Fibroblast of lung (primary cell): Measurements from ENCODE around the gene FBXO9. TPM values are rescaled to one million over a fixed set of nuclear protein-coding genes. Genes with fewer than 3 reads are reported as not detected.
A peak's percentile ranks its signal among the peaks of the same experiment; 100 is the strongest.

Experiments
- DNase-seq, 2 donors: peaks; one replicate each; pipeline versions ENCODE4 v3.0.0 to v3.0.0-alpha.2; 2010; ENCODE audit warnings: low read depth in 2 of 2
- H2AFZ ChIP-seq: 2 replicates; pipeline ENCODE4 v1.5.1; 2012; ENCODE audit warnings: low read length, control low read depth, inconsistent platforms
- H3K27ac ChIP-seq: 2 replicates; pipeline ENCODE4 v1.5.1; 2011; ENCODE audit warnings: low read length, control low read depth; ENCODE audit not compliant: insufficient read depth
- H3K27me3 ChIP-seq: 2 replicates; pipeline ENCODE4 v1.5.1; 2011; ENCODE audit warnings: mild to moderate bottlenecking, low read length; ENCODE audit not compliant: control insufficient read depth, insufficient read depth
- H3K36me3 ChIP-seq: 2 replicates; pipeline ENCODE4 v1.5.1; 2011; ENCODE audit warnings: low read length; ENCODE audit not compliant: control insufficient read depth, insufficient read depth
- H3K4me1 ChIP-seq: 2 replicates; pipeline ENCODE4 v1.5.1; 2011; ENCODE audit warnings: low read length; ENCODE audit not compliant: control insufficient read depth, insufficient read depth; ENCODE audit errors: extremely low read depth
- H3K4me2 ChIP-seq: 2 replicates; pipeline ENCODE4 v1.5.1; 2011; ENCODE audit warnings: low read length, control low read depth; ENCODE audit not compliant: insufficient read depth; ENCODE audit errors: extremely low read depth
- H3K4me3 ChIP-seq, 4 experiments: fragments of 200-600 bp in 1 of 4; sonication (generic) in 1 of 4; replicated peaks in 1 of 4; 2 replicates each; pipeline ENCODE4 v1.5.1; 2011 to 2016; ENCODE audit warnings: low read length in 4 of 4, low read depth in 3 of 4, mild to moderate bottlenecking in 3 of 4, control low read depth in 2 of 4, inconsistent platforms in 1 of 4, mixed read lengths in 1 of 4; ENCODE audit not compliant: insufficient read depth in 1 of 4; ENCODE audit errors: control extremely low read depth in 1 of 4
- H3K79me2 ChIP-seq: 2 replicates; pipeline ENCODE4 v1.5.1; 2012; ENCODE audit warnings: mild to moderate bottlenecking, low read length, inconsistent platforms; ENCODE audit not compliant: control insufficient read depth, insufficient read depth
- H3K9ac ChIP-seq: 2 replicates; pipeline ENCODE4 v1.5.1; 2011; ENCODE audit warnings: mild to moderate bottlenecking, low read length, control low read depth; ENCODE audit not compliant: insufficient read depth
- H3K9me3 ChIP-seq: 2 replicates; pipeline ENCODE4 v1.5.1; 2012; ENCODE audit warnings: low read depth, low read length; ENCODE audit not compliant: control insufficient read depth, insufficient read depth
- H4K20me1 ChIP-seq: 2 replicates; pipeline ENCODE4 v1.5.1; 2011; ENCODE audit warnings: low read length; ENCODE audit not compliant: control insufficient read depth, insufficient read depth; ENCODE audit errors: extremely low read depth
- EZH2 ChIP-seq: IDR thresholded peaks from 2 replicates; pipeline ENCODE4 v1.5.1; 2012; ENCODE audit warnings: low read length, control low read depth, mild to moderate bottlenecking; ENCODE audit errors: missing control alignments
- polyA plus RNA-seq, 2 donors: library from polyadenylated mRNA; depleted of rRNA in 1 of 2; stranded (reverse) in 1 of 2; unstranded in 1 of 2; fragments of >200 nt; gene quantifications; 2 replicates each; pipeline ENCODE4 v1.2.1, GENCODE V29; 2011 to 2012; ENCODE audit warnings: missing spikeins in 1 of 2
- total RNA-seq: library from RNA; depleted of rRNA; stranded (reverse); fragments of >200 nt; gene quantifications from 2 replicates; pipeline ENCODE4 v1.2.1, GENCODE V29; 2014
- TF ChIP-seq, protein P1 (sequence below), 2 donors: IDR thresholded peaks in 1 of 2; conservative IDR thresholded peaks in 1 of 2; 1 replicate in 1 of 2; 2 replicates in 1 of 2; pipeline ENCODE4 v1.5.1; 2011 to 2012; ENCODE audit warnings: low read length in 2 of 2, control low read depth in 1 of 2, inconsistent platforms in 1 of 2, low read depth in 1 of 2, mild to moderate bottlenecking in 1 of 2

Gene FBXO9
- total and polyA plus RNA-seq, 2 donors (not counting 1 experiment from before 2014, with no cell fraction given): 44.8 to 65.2 TPM

GRCh38 chr6:53124131-53124800, 59.1 kb downstream of the FBXO9 start:
- H3K9ac ChIP-seq: no peak overlapping the region

GRCh38 chr6:53125276-53125675, 60.1 kb downstream of the FBXO9 start:
- no peaks in the 10 kb centered on the region for H3K27me3 ChIP-seq
- TF ChIP-seq EZH2: no peak
- TF ChIP-seq, protein P1, sequence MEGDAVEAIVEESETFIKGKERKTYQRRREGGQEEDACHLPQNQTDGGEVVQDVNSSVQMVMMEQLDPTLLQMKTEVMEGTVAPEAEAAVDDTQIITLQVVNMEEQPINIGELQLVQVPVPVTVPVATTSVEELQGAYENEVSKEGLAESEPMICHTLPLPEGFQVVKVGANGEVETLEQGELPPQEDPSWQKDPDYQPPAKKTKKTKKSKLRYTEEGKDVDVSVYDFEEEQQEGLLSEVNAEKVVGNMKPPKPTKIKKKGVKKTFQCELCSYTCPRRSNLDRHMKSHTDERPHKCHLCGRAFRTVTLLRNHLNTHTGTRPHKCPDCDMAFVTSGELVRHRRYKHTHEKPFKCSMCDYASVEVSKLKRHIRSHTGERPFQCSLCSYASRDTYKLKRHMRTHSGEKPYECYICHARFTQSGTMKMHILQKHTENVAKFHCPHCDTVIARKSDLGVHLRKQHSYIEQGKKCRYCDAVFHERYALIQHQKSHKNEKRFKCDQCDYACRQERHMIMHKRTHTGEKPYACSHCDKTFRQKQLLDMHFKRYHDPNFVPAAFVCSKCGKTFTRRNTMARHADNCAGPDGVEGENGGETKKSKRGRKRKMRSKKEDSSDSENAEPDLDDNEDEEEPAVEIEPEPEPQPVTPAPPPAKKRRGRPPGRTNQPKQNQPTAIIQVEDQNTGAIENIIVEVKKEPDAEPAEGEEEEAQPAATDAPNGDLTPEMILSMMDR (conservative IDR thresholded peaks at IDR 0.05 in 1 of 2, IDR thresholded peaks at IDR 0.05 in 1 of 2; ENCODE audit: low read depth in 1 of 2, low read length in 2 of 2): no peak

More at GRCh38 chr6:53124131-53124800, 59.1 kb downstream of the FBXO9 start:
- Histone ChIP-seq H3K4me3 (no peak overlapping the region), H3K27me3 (no peaks in the 10 kb centered on the region), H3K4me2 (no peak overlapping the region), H3K9me3 (no peaks in the 10 kb centered on the region), H4K20me1 (no peaks in the 10 kb centered on the region), H3K36me3 (no peaks in the 10 kb centered on the region), H3K4me1 (no peaks in the 10 kb centered on the region), H2AFZ (no peak overlapping the region), H3K79me2 (no peaks in the 10 kb centered on the region), H3K27ac (no peak overlapping the region)
- DNase-seq: no peak
- TF ChIP-seq, protein P1 (conservative IDR thresholded peaks at IDR 0.05 in 1 of 2, IDR thresholded peaks at IDR 0.05 in 1 of 2; ENCODE audit: low read depth in 1 of 2, low read length in 2 of 2): no peak
- no peak for TF ChIP-seq EZH2

GRCh38 chr6:53128842-53129241, 63.6 kb downstream of the FBXO9 start:
- H3K36me3 ChIP-seq: no peaks in the 10 kb centered on the region
- H3K9ac ChIP-seq: no peak overlapping the region
- H3K4me3 ChIP-seq: no peak overlapping the region
- H2AFZ ChIP-seq: no peak overlapping the region
- peak in 1 of 2 donors; percentile 72 for DNase-seq
- no peaks in the 10 kb centered on the region for H3K9me3 ChIP-seq
- no peak for TF ChIP-seq EZH2
- TF ChIP-seq, protein P1 (conservative IDR thresholded peaks at IDR 0.05 in 1 of 2, IDR thresholded peaks at IDR 0.05 in 1 of 2; ENCODE audit: low read depth in 1 of 2, low read length in 2 of 2): no peak
- H3K27me3 ChIP-seq: no peaks in the 10 kb centered on the region
- H4K20me1 ChIP-seq: no peaks in the 10 kb centered on the region
- no peak overlapping the region for H3K4me2 ChIP-seq
- no peaks in the 10 kb centered on the region for H3K79me2 ChIP-seq
- H3K27ac ChIP-seq: no peak overlapping the region
- H3K4me1 ChIP-seq: no peaks in the 10 kb centered on the region

More at GRCh38 chr6:53125276-53125675, 60.1 kb downstream of the FBXO9 start:
- H3K4me3 ChIP-seq: no peak overlapping the region
- no peaks in the 10 kb centered on the region for H3K79me2 ChIP-seq
- H3K9me3 ChIP-seq: no peaks in the 10 kb centered on the region
- no peak overlapping the region for H3K27ac ChIP-seq
- no peak for DNase-seq
- no peak overlapping the region for H2AFZ ChIP-seq
- no peak overlapping the region for H3K9ac ChIP-seq
- H4K20me1 ChIP-seq: no peaks in the 10 kb centered on the region
- no peaks in the 10 kb centered on the region for H3K36me3 ChIP-seq
- H3K4me1 ChIP-seq: no peaks in the 10 kb centered on the region
- H3K4me2 ChIP-seq: no peak overlapping the region
